ENCODE results near the gene PRKCB. TPM values are rescaled to one million over a fixed set of nuclear protein-coding genes. Genes with fewer than 3 reads are reported as not detected.
A peak's percentile ranks its signal among the peaks of the same experiment; 100 is the strongest.

Gene PRKCB
- polyA plus RNA-seq, 3 donors = 57.4 to 87.4 (median 75.5) TPM

DNA sequence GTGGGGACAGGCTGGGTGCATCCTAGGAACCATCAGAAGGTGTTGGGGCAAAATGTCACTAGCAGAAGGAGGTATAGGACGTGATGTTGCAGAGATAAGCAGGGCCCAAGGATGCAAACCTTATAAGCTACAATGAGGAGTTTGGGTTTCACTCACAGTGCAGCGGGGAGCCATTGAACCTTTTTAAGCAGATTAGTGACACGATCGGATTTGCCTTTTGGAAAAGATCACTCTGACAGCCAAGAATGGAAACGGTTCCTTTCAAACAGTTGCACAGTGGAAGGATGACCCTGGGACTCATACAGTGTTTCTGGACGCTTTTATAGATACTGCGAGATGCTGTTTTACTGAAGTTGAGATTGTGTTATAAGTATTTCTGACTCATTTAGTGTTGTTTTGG is 288.5 kb downstream of the PRKCB start:
- Mint-ChIP-seq H3K4me1 (no peaks in the 10 kb centered on the region), H3K27me3 (ENCODE audit: low read depth in 3 of 3) (peaks cover 0 to 1% (median 0%) of the 10 kb centered on the region in 3 donors), H3K36me3 (peaks cover 82 to 93% of the 10 kb centered on the region in 2 donors), H3K9me3 (no peaks in the 10 kb centered on the region), H3K27ac (no peak overlapping the region), H3K4me3 (no peak overlapping the region)
- Histone ChIP-seq H3K4me2 (replicated peaks; ENCODE audit: extremely low read depth, low read length, poor library complexity, severe bottlenecking) (no peak overlapping the region), H3K9me3 (replicated peaks in 1 of 2; ENCODE audit: control insufficient read depth in 1 of 2, insufficient read depth in 1 of 2, low read length in 2 of 2) (no peaks in the 10 kb centered on the region), H4K20me1 (ENCODE audit: insufficient read depth, low read length) (peaks cover 53% of the 10 kb centered on the region), H3K79me2 (ENCODE audit: insufficient read depth, low read length) (no peaks in the 10 kb centered on the region), H3K4me1 (ENCODE audit: control insufficient read depth in 1 of 2, insufficient read depth in 2 of 2, low read length in 2 of 2) (no peaks in the 10 kb centered on the region), H3K36me3 (replicated peaks in 1 of 2; ENCODE audit: control insufficient read depth in 1 of 2, insufficient read depth in 2 of 2, low read length in 2 of 2) (peaks cover 73 to 100% of the 10 kb centered on the region in 2 donors), H3K9ac (ENCODE audit: insufficient read depth, low read length, poor library complexity, severe bottlenecking) (no peak overlapping the region), H3K4me3 (replicated peaks in 1 of 3; ENCODE audit: low read depth in 2 of 3, low read length in 3 of 3) (no peak overlapping the region), H3K27me3 (ENCODE audit: control insufficient read depth in 2 of 2, insufficient read depth in 2 of 2, low read length in 2 of 2) (no peaks in the 10 kb centered on the region), H2AFZ (ENCODE audit: insufficient read depth, low read depth, low read length, poor library complexity, severe bottlenecking) (no peak overlapping the region), H3K27ac (ENCODE audit: low read depth in 1 of 2, low read length in 2 of 2) (no peak overlapping the region)
- WGBS (ENCODE audit: insufficient coverage) = 92% methylated on average over 6 of the region's 7 CpGs
- intact Hi-C loops (cut with micrococcal nuclease) = no loop called here
- no peak for DNase-seq
- TF ChIP-seq, protein P1, sequence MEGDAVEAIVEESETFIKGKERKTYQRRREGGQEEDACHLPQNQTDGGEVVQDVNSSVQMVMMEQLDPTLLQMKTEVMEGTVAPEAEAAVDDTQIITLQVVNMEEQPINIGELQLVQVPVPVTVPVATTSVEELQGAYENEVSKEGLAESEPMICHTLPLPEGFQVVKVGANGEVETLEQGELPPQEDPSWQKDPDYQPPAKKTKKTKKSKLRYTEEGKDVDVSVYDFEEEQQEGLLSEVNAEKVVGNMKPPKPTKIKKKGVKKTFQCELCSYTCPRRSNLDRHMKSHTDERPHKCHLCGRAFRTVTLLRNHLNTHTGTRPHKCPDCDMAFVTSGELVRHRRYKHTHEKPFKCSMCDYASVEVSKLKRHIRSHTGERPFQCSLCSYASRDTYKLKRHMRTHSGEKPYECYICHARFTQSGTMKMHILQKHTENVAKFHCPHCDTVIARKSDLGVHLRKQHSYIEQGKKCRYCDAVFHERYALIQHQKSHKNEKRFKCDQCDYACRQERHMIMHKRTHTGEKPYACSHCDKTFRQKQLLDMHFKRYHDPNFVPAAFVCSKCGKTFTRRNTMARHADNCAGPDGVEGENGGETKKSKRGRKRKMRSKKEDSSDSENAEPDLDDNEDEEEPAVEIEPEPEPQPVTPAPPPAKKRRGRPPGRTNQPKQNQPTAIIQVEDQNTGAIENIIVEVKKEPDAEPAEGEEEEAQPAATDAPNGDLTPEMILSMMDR (IDR thresholded peaks at IDR 0.05) = no peak

DNA sequence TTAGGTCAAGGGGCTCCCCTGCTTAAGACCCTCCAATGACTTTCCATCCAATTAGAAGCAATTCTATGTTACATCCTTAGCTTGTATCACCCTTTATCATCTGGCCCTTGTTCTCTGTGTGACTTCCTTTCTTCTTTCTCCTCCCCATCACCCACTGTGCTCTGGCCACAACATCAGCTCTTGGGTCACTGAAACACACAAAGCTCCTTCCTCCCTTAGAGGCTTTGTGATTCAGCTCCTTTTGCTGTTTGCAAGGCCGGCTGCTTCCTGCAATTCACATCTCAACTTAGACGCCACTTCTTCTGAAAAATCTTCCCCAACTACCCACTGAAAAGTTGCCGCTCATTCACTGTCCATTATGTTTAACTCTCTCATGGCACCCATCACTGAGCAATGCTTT is 289.4 kb downstream of the PRKCB start:
- intact Hi-C loops (cut with micrococcal nuclease) = no loop called here

More for the DNA sequence above, 289.4 kb downstream of the PRKCB start:
- H3K4me1 ChIP-seq (ENCODE audit: control insufficient read depth in 1 of 2, insufficient read depth in 2 of 2, low read length in 2 of 2) = no peaks in the 10 kb centered on the region
- H4K20me1 ChIP-seq (ENCODE audit: insufficient read depth, low read length) = peaks cover 50% of the 10 kb centered on the region
- H3K4me2 ChIP-seq (replicated peaks; ENCODE audit: extremely low read depth, low read length, poor library complexity, severe bottlenecking) = no peak overlapping the region
- Mint-ChIP-seq H3K9me3 (no peaks in the 10 kb centered on the region), H3K36me3 (peaks cover 80 to 93% of the 10 kb centered on the region in 2 donors), H3K4me3 (no peak overlapping the region), H3K27ac (peak overlapping the region in 1 of 7 donors; percentile 65), H3K27me3 (ENCODE audit: low read depth in 3 of 3) (no peaks in the 10 kb centered on the region), H3K4me1 (no peaks in the 10 kb centered on the region)
- TF ChIP-seq, protein P1 (IDR thresholded peaks at IDR 0.05) = no peak
- H3K27ac ChIP-seq (ENCODE audit: low read depth in 1 of 2, low read length in 2 of 2) = no peak overlapping the region
- H3K79me2 ChIP-seq (ENCODE audit: insufficient read depth, low read length) = no peaks in the 10 kb centered on the region
- H3K9ac ChIP-seq (ENCODE audit: insufficient read depth, low read length, poor library complexity, severe bottlenecking) = no peak overlapping the region
- H3K27me3 ChIP-seq (ENCODE audit: control insufficient read depth in 2 of 2, insufficient read depth in 2 of 2, low read length in 2 of 2) = no peaks in the 10 kb centered on the region
- H3K36me3 ChIP-seq (replicated peaks in 1 of 2; ENCODE audit: control insufficient read depth in 1 of 2, insufficient read depth in 2 of 2, low read length in 2 of 2) = peaks cover 77 to 100% of the 10 kb centered on the region in 2 donors
- 34% methylated on average over 3 of the region's 3 CpGs for WGBS (ENCODE audit: insufficient coverage)
- H3K4me3 ChIP-seq (replicated peaks in 1 of 3; ENCODE audit: low read depth in 2 of 3, low read length in 3 of 3) = no peak overlapping the region
- H2AFZ ChIP-seq (ENCODE audit: insufficient read depth, low read depth, low read length, poor library complexity, severe bottlenecking) = no peak overlapping the region
- DNase-seq = no peak
- H3K9me3 ChIP-seq (replicated peaks in 1 of 2; ENCODE audit: control insufficient read depth in 1 of 2, insufficient read depth in 1 of 2, low read length in 2 of 2) = no peaks in the 10 kb centered on the region

Measured in CD14-positive monocyte (primary cell).